HG03139 (cell line): ENCODE data around the gene GSAP.
"Not testable (repeated sequence)": the region's sequence is repeated elsewhere in the genome, so short reads cannot be mapped to it uniquely, and the experiment has no call there.

Experiments
- ATAC-seq: cut with Tn5 transposase; IDR thresholded peaks from one replicate; pipeline ENCODE4 v1.9.1; 2021; ENCODE audit not compliant: unreplicated experiment

GSAP gene, protein sequence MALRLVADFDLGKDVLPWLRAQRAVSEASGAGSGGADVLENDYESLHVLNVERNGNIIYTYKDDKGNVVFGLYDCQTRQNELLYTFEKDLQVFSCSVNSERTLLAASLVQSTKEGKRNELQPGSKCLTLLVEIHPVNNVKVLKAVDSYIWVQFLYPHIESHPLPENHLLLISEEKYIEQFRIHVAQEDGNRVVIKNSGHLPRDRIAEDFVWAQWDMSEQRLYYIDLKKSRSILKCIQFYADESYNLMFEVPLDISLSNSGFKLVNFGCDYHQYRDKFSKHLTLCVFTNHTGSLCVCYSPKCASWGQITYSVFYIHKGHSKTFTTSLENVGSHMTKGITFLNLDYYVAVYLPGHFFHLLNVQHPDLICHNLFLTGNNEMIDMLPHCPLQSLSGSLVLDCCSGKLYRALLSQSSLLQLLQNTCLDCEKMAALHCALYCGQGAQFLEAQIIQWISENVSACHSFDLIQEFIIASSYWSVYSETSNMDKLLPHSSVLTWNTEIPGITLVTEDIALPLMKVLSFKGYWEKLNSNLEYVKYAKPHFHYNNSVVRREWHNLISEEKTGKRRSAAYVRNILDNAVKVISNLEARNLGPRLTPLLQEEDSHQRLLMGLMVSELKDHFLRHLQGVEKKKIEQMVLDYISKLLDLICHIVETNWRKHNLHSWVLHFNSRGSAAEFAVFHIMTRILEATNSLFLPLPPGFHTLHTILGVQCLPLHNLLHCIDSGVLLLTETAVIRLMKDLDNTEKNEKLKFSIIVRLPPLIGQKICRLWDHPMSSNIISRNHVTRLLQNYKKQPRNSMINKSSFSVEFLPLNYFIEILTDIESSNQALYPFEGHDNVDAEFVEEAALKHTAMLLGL

DNA sequence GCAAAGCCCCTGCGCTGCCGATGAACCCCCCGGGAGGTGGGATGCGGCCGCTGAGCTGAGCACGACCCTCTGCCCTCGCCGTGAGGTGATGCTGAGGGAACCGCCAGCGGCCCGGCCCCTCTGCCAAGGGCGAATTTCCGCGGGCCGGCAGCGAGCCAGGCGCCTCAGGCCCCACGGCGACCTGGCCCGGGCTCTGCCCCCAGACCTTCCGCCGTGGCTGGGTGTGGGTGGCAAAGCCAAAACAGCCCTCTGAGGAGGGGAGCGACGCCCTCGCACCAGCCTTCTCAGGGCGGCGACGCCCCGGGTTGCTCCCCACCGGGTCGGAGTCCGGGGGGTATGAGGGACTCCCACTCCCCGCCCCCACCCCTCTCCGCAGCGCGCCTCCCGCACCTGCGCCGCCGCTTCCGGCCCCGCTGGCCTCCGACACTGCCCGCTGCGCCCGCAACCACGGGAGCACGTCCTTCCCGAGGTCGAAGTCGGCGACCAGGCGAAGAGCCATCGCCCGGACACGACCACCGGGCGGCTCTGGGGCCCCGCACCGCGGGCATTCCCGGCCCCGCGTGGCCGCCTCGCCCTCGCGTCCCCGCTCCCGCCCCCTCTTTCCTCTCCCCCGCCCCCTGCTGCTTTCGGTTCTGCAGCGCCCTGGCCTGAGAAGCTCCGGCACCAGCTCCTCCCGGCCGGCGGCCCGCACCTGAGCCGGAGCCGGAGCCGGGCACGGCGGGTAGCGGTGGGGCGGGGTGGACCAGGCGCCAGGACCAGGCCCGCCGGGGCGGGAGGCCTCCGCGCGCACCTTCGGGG lies at the start of gene GSAP:
Gene GSAP (minus strand): TSS at position 527 of the 798 bp plus-strand sequence. CDS start 28 bp downstream, at position 499.
- peak; percentile 54 for ATAC-seq

DNA sequence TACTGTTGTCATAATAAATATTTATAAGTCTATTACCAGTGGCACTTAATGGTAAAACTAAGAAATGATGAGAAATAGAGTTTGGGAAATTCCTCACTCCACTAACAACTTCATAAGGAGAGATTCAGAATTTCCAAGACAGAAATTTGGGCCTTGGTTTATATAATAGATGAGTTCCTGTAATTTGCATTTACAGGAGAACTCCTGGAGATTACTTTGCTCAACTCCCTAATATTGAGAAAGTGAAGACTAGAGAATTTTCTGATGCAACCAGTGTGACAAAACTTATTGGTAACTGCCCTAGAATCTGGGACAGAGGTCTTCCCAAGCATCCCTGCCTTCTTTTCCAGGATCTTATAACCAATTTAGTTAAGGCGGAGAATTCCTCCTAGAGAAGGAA lies 49.1 kb upstream of the GSAP start:
- ATAC-seq = no peak

DNA sequence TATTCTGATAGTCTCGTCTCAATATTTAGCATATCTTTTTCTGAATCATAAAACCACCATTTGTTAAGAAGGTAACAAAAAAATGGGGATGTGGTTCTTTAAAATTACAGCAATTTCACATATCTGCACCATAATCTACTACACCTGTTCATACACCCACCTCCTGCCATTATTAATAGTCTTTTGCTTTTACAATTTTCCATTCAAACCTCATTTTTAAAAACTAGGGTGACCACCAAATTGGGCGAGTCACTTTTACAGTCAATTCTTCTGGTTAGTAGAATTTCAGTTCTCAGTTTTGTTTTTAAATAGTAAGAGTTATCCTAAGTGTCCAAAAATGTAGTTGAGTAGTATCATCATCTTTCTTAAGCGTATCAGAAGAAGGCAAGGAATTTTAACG lies 48.4 kb upstream of the GSAP start:
- ATAC-seq = no peak

DNA sequence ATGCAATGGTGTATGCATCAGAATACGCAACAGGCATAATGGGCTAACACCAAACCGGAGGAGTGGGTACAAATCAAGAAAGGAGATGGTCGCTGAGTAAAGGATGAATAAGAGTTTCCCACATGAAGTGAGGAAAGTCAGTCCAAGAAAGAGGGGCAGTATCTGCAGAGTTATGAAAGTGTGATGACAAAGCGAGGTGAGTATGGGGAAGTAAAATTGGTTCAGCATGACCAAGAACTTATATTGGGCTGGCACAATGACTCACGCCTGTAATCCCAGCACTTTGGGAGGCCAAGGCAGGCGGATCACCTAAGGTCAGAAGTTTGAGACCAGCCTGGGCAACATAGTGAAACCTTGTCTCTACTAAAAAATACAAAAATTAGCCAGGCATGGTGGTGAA lies 47.5 kb upstream of the GSAP start:
- ATAC-seq = not testable (repeated sequence)

DNA sequence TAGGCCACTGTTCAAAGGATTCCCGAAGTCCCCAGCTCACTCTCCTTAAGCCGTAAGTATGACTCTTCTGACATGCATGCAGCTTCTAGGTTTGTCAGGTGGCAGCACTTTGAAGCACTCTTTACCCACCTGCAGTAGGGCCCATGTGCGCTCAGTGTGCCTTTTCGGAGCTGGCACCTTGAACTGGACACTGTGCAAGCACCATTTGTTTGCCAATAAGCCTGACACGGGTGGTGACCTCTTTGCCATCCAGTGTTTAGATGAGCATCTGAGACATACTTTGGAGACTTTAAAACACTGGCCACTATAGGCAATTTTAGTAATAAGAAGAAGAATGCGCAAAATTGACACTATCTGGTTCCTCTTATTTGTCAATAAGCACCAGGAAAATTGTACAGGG lies 45.7 kb upstream of the GSAP start:
- ATAC-seq = no peak

DNA sequence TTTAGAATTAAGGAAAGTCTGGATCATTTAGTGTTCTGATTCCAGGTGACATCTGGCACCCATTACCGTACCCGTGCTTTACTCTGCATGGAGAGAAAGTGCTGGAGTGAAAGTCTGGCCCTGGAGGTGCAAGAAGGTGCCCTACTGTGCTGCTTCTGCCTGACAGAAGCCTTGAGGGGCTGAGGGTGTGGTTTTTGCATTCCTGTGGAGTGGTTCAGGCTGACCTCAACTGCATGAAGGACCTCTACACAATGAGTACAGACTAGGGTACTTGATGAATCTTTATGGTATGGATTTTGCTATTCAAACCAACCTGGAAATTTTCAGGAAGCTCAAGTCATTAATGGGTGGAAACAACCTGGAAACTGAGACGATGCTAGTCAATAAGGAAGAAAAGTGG lies 45.1 kb upstream of the GSAP start:
- ATAC-seq = no peak

DNA sequence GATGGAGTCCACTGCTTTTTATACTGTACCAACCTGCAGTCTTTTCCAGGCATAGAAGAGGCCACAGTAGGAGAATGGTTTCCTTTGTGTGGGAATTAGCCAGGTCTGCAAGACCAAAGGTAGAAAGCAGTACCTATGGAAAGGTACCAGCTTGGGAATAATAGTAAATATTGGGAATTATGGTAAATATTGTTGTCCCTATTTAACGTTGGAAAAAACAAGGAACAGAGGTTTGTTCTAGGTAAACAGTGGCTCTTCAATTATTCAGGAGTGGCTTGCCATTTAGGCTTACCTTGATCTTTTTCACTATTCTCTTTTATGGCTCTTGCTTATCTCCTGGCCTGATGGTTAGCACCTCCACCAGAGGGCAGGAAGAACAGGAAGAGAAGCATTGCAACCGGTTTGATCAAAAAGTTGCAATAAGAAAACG lies 43.9 kb upstream of the GSAP start:
- ATAC-seq = no peak

DNA sequence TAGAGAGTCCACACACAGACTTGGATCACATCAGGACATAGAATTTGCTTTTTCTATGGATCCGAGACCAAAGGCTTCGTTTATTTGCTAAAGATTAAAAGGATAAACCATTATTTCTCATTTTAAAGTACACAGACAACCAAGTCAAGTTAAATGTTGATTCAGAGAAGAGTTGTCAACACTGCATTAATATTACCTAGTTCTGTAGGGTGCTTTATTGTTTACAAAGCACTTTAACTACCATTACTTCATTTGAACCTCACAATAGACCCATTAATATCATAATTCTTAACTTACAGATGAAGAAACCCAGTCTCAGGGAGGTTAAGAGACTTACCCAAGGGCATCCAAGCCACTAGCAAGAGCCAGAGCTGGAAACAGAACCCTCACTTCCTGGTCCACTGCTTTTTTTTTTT lies 43.2 kb upstream of the GSAP start:
- ATAC-seq = no peak

DNA sequence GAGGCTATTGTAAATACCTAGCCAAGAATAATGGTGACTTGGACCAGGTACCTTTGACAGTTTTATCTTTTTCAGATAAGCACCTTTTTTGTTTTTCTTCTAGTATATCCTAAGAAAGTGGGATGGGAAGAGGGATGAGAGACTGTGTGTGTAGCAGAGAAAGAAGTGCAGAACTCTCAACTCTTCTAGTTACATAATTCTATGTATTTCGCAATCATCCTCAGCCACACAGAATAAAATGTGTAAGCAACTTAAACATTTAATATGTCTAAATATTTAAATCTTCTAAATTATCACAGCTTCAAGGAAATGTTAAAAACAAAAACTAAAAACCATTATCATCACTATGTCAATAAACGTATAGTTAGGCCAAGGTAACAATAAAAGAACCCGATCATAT lies 42.6 kb upstream of the GSAP start:
- no peak for ATAC-seq

DNA sequence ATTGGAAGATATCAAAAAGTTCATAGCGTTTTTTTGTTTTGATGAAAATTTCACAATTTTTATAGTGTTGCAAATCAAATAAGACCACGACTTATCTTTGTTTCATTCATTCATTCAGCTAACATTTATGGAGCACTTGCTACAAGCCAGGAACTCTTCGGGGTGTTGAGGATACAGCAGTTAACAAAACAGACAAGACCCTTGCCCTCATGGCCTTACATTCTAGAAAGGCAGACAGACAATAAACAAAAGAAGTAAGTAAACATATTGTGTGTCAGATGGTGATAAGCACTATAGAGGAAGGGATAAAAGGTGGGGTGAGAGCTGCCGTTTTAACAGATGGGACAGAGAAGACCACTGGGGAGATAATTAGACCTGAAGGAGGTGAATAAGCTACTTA lies 41.6 kb upstream of the GSAP start:
- no peak for ATAC-seq

DNA sequence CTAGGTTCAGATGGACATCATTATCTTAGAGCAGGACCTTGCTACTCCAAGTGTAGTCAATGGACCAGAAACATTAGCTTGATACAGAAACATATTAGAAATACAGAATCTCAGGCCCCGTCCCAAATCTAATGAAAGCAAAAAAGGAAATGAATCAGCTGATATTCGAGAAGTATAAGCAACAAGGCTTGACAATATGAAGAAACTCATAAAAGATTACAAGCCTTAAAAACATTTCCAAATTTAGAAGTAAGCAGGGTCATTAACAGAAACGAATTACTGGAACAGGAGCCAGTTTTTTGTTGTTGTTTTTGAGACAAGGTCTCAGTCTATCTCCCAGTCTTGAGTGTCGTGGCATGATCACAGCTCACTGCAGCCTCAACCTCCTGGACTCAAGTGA lies 40.5 kb upstream of the GSAP start:
- ATAC-seq = no peak

DNA sequence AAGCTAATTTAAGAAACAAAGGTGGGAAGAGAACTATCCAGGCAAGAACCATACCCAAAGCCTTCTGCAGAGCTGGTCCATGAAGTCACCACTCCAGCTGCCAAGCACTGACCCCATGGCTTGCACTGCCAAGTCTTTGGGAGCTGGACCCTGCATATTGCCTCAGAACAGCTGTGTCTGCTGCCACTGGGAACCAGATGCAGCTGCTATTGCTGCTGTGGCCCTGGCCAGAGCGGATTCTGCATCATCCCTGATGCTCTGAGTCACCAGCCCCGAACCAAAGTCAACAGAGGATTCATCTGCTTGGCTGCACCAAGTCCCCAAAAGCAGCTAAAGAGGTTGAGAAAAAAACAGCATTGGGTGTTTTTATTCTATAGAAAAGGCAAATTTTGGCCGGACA lies 39.2 kb upstream of the GSAP start:
- no peak for ATAC-seq

DNA sequence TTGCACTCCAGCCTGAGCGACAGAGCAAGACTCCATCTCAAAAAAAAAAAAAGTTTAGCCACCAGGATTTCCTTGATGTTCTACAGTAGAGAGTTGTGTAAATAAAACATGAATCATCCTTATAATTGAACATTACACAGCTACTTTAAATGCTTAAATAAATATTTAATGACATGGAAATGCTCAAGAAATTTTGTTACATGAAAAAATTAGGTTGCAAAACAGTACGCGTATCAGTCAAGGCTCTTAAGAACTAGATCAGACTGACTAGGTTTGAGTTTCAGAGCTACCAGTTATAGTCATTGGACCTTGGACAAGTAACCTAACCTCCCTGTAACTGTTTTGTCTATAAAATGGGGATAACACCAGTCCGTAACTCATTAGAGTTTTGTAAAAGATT lies 38.7 kb upstream of the GSAP start:
- ATAC-seq = no peak

DNA sequence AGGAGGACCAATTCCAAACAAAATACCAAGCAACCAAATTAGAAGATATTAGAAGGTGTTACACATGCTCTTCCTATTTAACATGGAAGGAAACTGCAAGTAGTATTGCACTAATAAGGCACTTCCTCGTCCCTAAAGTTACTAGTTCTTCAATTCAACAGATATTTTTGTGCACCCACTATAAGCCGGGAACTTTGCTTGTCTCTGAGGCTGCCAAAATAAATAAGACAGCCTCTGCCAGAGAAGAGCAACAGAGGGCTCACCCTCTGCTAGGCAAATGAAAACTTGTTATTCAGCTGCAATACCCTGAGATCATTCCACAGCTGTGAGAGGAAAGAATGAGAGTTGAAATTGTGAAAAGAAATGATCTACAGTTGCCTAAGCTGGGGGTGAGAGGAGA lies 37.4 kb upstream of the GSAP start:
- no peak for ATAC-seq

DNA sequence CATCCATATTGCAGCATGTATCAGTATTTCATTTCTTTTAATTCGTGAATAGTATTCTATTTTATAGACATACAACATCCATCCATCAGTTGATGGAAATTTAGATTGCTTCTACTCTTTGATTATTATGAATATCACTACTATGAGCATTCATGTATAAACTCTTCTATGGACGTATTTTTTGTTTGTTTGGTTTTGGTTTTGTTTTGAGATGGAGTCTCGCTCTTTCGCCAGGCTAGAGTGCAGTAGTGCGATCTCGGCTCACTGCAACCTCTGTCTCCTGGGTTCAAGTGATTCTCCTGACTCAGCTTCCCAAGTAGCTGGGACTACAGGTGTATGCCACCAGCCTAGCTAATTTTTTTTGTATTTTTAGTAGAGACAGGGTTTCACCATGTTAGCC lies 35.8 kb upstream of the GSAP start:
- ATAC-seq = not testable (repeated sequence)

DNA sequence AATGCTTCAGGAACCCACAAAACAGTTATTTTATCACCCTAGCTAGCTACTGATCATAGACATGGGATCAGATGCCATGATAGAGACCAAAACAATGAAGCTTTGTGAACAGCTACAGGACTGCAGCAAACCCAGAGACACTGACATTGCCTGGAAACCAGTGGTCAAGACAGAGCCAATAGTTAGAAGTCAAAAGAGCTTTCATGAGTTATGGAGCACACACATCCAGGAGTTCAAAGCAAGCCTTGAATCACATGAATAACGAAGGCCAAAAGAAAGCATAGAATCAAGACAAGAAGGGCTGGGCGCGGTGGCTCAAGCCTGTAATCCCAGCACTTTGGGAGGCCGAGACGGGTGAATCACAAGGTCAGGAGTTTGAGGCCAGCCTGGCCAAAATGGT lies 34.5 kb upstream of the GSAP start:
- no peak for ATAC-seq

DNA sequence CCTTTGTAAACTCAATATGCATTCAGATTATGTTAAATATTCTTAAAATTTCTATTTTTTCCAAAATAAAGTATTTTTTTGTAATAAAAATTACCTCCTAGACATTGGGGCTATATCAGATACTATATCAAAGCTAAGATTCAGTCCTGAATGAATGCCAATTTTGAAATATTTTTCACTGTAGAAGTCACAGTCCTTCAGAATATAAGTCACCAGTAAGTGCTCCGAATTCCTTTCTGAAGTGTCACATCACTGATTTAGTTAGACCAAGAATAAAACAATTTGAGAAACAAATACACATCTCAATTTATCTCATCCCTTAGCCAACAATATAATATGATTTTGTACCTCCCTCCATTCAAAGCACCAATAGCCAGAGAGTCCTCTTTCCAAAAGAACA lies 33.9 kb upstream of the GSAP start:
- ATAC-seq = no peak

DNA sequence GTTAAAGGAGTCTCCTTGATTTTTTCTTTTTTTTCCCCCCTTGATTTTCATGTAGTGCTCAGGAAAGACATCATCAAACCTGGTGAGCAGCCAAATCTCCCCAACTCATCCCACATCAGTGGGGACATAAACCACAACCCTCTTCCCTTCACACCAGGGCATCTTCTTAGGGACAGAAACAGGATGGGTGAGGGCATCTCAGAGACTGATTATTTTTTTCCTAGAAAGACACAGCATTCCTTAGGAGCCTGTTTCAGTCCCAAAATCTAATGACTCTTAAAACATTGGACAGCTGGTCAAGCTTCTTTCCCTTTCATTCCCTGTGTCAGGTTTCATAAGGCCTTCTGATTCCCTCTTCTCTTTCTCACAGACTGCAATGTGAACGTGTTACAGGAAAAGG lies 31.5 kb upstream of the GSAP start:
- no peak for ATAC-seq

DNA sequence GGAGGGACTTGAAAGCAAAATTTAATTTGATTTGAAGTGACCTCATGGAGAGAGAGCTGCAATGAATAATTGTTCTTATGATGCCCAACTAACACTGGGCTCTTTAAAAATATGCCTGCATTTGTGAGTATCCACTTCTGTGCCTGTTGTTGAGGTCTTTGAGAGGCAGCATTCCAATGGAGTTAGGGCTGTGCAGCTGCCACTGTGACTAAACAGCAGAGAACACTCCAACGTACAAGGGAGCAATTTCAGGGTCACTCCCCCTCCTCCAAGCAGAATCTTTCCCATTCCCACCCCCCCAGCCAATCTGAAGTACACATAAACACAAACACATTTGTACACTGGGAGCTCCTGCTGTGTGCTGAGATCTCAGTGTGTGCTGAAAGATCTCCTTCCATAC lies 28.0 kb upstream of the GSAP start:
- ATAC-seq = no peak

DNA sequence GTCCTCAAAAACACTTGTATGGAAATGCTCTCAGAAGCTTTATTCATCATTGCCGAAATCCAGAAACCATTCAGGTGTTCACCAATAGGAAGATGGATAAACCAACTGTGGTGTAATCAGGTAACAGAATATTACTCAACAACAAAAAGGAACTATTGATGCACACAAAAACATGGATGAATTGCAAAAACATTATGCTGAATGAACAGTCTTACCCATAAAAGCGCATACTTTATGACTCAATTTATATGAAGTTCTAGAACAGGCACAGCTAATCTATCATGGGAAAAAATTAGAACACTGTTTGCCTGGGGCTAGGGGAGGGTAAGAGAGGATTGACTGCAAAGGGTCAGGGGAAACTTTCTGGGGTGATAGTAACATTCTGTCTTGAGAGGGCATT lies 26.9 kb upstream of the GSAP start:
- ATAC-seq = no peak

DNA sequence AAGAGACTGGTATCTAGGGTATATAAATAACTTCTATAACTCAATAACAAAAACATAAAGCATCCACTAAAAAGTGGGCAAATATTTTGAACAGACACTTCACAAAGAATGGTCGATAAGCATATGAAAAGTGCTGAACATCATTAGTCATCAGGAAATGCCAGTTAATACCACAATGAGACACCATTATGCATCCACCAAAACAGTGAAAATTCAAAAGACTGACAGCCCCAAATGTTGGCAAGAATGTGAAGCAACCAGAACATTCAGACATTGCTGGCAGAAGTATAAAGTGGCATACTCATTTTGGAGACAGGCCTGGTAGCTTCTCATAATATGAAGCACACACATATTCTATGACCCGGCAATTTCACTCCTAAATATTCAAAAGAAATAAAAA lies 26.5 kb upstream of the GSAP start:
- no peak for ATAC-seq
